SK-N-SH (cell line): ENCODE data around the gene ATP2B2. TPM values are rescaled to one million over a fixed set of nuclear protein-coding genes. Genes with fewer than 3 reads are reported as not detected.

Experiments used
- CTCF ChIA-PET: fragments of 300-600, 350-600 bp; formaldehyde crosslinking; extraction: SDS; loops from one replicate; lab custom pipeline; 2021; lab: Yijun Ruan, JAX
- POLR2A ChIA-PET: fragments of 350-600 bp; sonication (Branson Sonifier 250); formaldehyde crosslinking; extraction: SDS; loops from one replicate; lab custom pipeline; 2020; ENCODE audit warnings: antibody characterized with exemption, inconsistent platforms; lab: Yijun Ruan, JAX
- DNase-seq: peaks from one replicate; pipeline ENCODE4 v3.0.0; 2012
- H2AFZ ChIP-seq: fragments of 200-600 bp; sonication (generic); 2 replicates; pipeline ENCODE4 v1.8.1; 2016; ENCODE audit warnings: antibody characterized with exemption, mild to moderate bottlenecking, low read depth
- H3F3A ChIP-seq: fragments of 200-600 bp; sonication (generic); replicated peaks from 2 replicates; pipeline ENCODE3; 2016; ENCODE audit warnings: antibody characterized with exemption, mild to moderate bottlenecking; ENCODE audit not compliant: insufficient read depth
- H3K27ac ChIP-seq, 2 experiments: fragments of 200-500 bp in 1 of 2; fragments of 200-600 bp in 1 of 2; sonication (Bioruptor generic) in 1 of 2; sonication (generic), shearing (Covaris generic) in 1 of 2; 2 replicates each; pipeline versions ENCODE4 v1.5.1 to v1.6.1; 2014 to 2016; ENCODE audit warnings: low read depth in 2 of 2, inconsistent platforms in 1 of 2, low read length in 1 of 2, mild to moderate bottlenecking in 1 of 2, mixed read lengths in 1 of 2
- H3K27me3 ChIP-seq: fragments of 200-600 bp; sonication (generic), shearing (Covaris generic); 2 replicates; pipeline ENCODE4 v1.6.1; 2016; ENCODE audit warnings: mixed run types; ENCODE audit not compliant: insufficient read depth
- H3K36me3 ChIP-seq, 2 experiments: fragments of 200-500 bp in 1 of 2; fragments of 200-600 bp in 1 of 2; sonication (Bioruptor generic) in 1 of 2; sonication (generic) in 1 of 2; replicated peaks in 1 of 2; 2 replicates each; pipeline versions ENCODE3 to v1.5.1; 2014 to 2016; ENCODE audit warnings: low read length in 1 of 2, mild to moderate bottlenecking in 1 of 2; ENCODE audit not compliant: insufficient read depth in 2 of 2, control insufficient read depth in 1 of 2
- H3K4me1 ChIP-seq, 2 experiments: fragments of 200-500 bp in 1 of 2; fragments of 200-600 bp in 1 of 2; sonication (Bioruptor generic) in 1 of 2; sonication (generic), shearing (Covaris generic) in 1 of 2; 2 replicates each; pipeline versions ENCODE4 v1.5.1 to v1.6.1; 2014 to 2016; ENCODE audit warnings: low read depth in 1 of 2, low read length in 1 of 2, mixed run types in 1 of 2; ENCODE audit not compliant: insufficient read depth in 2 of 2, control insufficient read depth in 1 of 2
- H3K4me2 ChIP-seq: fragments of 200-600 bp; sonication (generic), shearing (Covaris generic); 2 replicates; pipeline ENCODE4 v1.6.1; 2017; ENCODE audit warnings: mixed run types
- H3K4me3 ChIP-seq, 2 experiments: fragments of 200-500 bp in 1 of 2; fragments of 200-600 bp in 1 of 2; sonication (Bioruptor generic) in 1 of 2; sonication (generic), shearing (Covaris generic) in 1 of 2; 2 replicates each; pipeline versions ENCODE4 v1.5.1 to v1.8.1; 2014 to 2016; ENCODE audit warnings: low read depth in 2 of 2, inconsistent platforms in 1 of 2, low read length in 1 of 2, mild to moderate bottlenecking in 1 of 2, mixed read lengths in 1 of 2, moderate library complexity in 1 of 2
- H3K79me2 ChIP-seq: fragments of 200-600 bp; sonication (generic); 2 replicates; pipeline ENCODE4 v1.8.1; 2017; ENCODE audit warnings: mild to moderate bottlenecking; ENCODE audit not compliant: insufficient read depth
- H3K9ac ChIP-seq: fragments of 200-600 bp; sonication (generic); 2 replicates; pipeline ENCODE4 v1.6.1; 2017; ENCODE audit warnings: mixed run types
- H3K9me2 ChIP-seq: fragments of 200-600 bp; sonication (generic); 2 replicates; pipeline ENCODE4 v1.6.1; 2017; ENCODE audit warnings: mixed run types
- H3K9me3 ChIP-seq: fragments of 200-600 bp; sonication (generic); 2 replicates; pipeline ENCODE4 v1.6.1; 2017; ENCODE audit warnings: mixed run types, mild to moderate bottlenecking, moderate library complexity
- H4K20me1 ChIP-seq: fragments of 200-600 bp; sonication (generic); 2 replicates; pipeline ENCODE4 v1.6.1; 2017; ENCODE audit warnings: mild to moderate bottlenecking, mixed run types; ENCODE audit not compliant: insufficient read depth
- EP300 ChIP-seq, 2 experiments: IDR thresholded peaks; 2 replicates each; pipeline versions ENCODE4 v1.4.0 to v1.6.1; 2012; ENCODE audit warnings: borderline replicate concordance in 1 of 2, low read depth in 1 of 2, low read length in 1 of 2
- EZH2phosphoT487 ChIP-seq: fragments of 200-600 bp; sonication (generic); IDR thresholded peaks from 2 replicates; pipeline ENCODE4 v1.6.1; 2017; ENCODE audit warnings: low read depth, mixed run types, mild to moderate bottlenecking, antibody characterized with exemption, moderate library complexity, borderline replicate concordance
- FOSL2 ChIP-seq: IDR thresholded peaks from 2 replicates; pipeline ENCODE4 v1.4.0; 2012; ENCODE audit warnings: low read depth, mild to moderate bottlenecking, moderate library complexity, borderline replicate concordance
- GABPA ChIP-seq: IDR thresholded peaks from 2 replicates; pipeline ENCODE4 v1.4.0; 2012; ENCODE audit warnings: low read depth, mild to moderate bottlenecking
- MEF2A ChIP-seq: IDR thresholded peaks from 2 replicates; pipeline ENCODE4 v1.4.0; 2012; ENCODE audit warnings: low read depth, borderline replicate concordance
- MXI1 ChIP-seq: IDR thresholded peaks from 2 replicates; pipeline ENCODE4 v1.6.1; 2012; ENCODE audit warnings: mild to moderate bottlenecking, low read depth, low read length, improper control_type of control experiment
- NRF1 ChIP-seq: IDR thresholded peaks from 2 replicates; pipeline ENCODE4 v1.6.1; 2012; ENCODE audit warnings: low read depth, mild to moderate bottlenecking, low read length
- RCOR1 ChIP-seq: fragments of 150-350 bp; IDR thresholded peaks from 2 replicates; pipeline ENCODE4 v1.6.1; 2017; ENCODE audit warnings: antibody characterized with exemption, low read length
- RFX5 ChIP-seq: IDR thresholded peaks from 2 replicates; pipeline ENCODE4 v1.6.1; 2012; ENCODE audit warnings: mild to moderate bottlenecking, improper control_type of control experiment, low read length
- SIN3A ChIP-seq: IDR thresholded peaks from 2 replicates; pipeline ENCODE4 v1.6.1; 2012; ENCODE audit warnings: low read depth, mild to moderate bottlenecking, low read length, moderate library complexity, borderline replicate concordance
- TAF1 ChIP-seq: IDR thresholded peaks from 2 replicates; pipeline ENCODE4 v1.6.1; 2012; ENCODE audit warnings: low read depth, mild to moderate bottlenecking, low read length, moderate library complexity, borderline replicate concordance
- TEAD4 ChIP-seq: IDR thresholded peaks from 2 replicates; pipeline ENCODE4 v1.4.0; 2012; ENCODE audit warnings: mild to moderate bottlenecking, borderline replicate concordance; ENCODE audit not compliant: insufficient read depth
- WGBS: methylation state at CpG from one replicate; pipeline ENCODE4 v1.1.6; 2017; ENCODE audit warnings: low lambda C conversion rate; 5-methylcytosine and 5-hydroxymethylcytosine counted together
- polyA plus RNA-seq, 3 experiments: library from polyadenylated mRNA; depleted of rRNA; stranded (reverse); fragments of >200 nt; gene quantifications; 2 replicates each; pipeline ENCODE4 v1.2.3, GENCODE V29; 2012
- TF ChIP-seq, protein P1 (sequence below): fragments of 150-350 bp; IDR thresholded peaks from 2 replicates; pipeline ENCODE4 v1.6.1; 2016; ENCODE audit warnings: mild to moderate bottlenecking, low read depth, low read length
- TF ChIP-seq, protein P2 (sequence below): IDR thresholded peaks from 2 replicates; pipeline ENCODE4 v1.4.0; 2012; ENCODE audit warnings: low read depth
- TF ChIP-seq, protein P3 (sequence below): IDR thresholded peaks from 2 replicates; pipeline ENCODE4; 2012

ATP2B2 gene
- polyA plus RNA-seq, 1 of the 3 experiments (the other 2 are of a cell fraction) = 0.15 TPM

DNA sequence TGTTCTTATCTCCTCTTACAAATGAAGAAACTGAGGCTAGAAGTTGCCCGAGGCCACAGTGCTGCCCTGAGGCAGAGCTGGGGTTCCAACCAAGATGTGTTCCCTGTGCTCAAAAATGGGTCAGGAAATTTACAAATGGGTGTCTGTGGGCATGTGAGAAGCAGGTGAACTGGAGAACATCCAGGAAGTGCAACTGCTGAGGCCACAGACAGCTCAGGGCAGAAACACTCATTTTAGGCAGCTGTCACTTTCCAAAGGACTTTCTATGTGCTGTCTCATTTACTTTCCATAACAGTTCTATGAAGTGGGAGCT lies 47.2 kb upstream of the ATP2B2 start:
- no peak overlapping the region for H2AFZ ChIP-seq
- no peaks in the 10 kb centered on the region for H4K20me1 ChIP-seq
- TF ChIP-seq MEF2A = no peak
- TF ChIP-seq RFX5 = no peak
- no peak for TF ChIP-seq TAF1
- TF ChIP-seq, protein P1, sequence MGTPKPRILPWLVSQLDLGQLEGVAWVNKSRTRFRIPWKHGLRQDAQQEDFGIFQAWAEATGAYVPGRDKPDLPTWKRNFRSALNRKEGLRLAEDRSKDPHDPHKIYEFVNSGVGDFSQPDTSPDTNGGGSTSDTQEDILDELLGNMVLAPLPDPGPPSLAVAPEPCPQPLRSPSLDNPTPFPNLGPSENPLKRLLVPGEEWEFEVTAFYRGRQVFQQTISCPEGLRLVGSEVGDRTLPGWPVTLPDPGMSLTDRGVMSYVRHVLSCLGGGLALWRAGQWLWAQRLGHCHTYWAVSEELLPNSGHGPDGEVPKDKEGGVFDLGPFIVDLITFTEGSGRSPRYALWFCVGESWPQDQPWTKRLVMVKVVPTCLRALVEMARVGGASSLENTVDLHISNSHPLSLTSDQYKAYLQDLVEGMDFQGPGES = no peak
- TF ChIP-seq, protein P2, sequence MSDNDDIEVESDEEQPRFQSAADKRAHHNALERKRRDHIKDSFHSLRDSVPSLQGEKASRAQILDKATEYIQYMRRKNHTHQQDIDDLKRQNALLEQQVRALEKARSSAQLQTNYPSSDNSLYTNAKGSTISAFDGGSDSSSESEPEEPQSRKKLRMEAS = no peak
- TF ChIP-seq TEAD4 = no peak
- TF ChIP-seq EP300 (IDR thresholded peaks at IDR 0.05; ENCODE audit: borderline replicate concordance in 1 of 2, low read depth in 1 of 2, low read length in 1 of 2) = no peak
- TF ChIP-seq GABPA = no peak
- peaks cover 0 to 5% of the 10 kb centered on the region in 2 experiments; a peak in 1 of 4 replicates for H3K4me1 ChIP-seq
- no peak overlapping the region for H3K9ac ChIP-seq
- no peak for DNase-seq
- no peaks in the 10 kb centered on the region for H3K9me2 ChIP-seq
- CTCF ChIA-PET = interaction anchor here (0.7 to 1.9 kb wide), 5 partner anchors 8 to 195 kb away, joined by 3 to 7 read pairs (median 4); no protein-coding TSS in a partner anchor
- no peaks in the 10 kb centered on the region for H3K79me2 ChIP-seq
- no peak overlapping the region for H3K4me3 ChIP-seq
- POLR2A ChIA-PET = no interaction called here
- 18% methylated on average over 1 of the region's 1 CpG for WGBS
- H3K27me3 ChIP-seq = no peaks in the 10 kb centered on the region
- no peaks in the 10 kb centered on the region for H3K36me3 ChIP-seq
- no peak overlapping the region for H3K27ac ChIP-seq
- H3K9me3 ChIP-seq = no peaks in the 10 kb centered on the region
- no peaks in the 10 kb centered on the region for H3F3A ChIP-seq
- H3K4me2 ChIP-seq = no peak overlapping the region

DNA sequence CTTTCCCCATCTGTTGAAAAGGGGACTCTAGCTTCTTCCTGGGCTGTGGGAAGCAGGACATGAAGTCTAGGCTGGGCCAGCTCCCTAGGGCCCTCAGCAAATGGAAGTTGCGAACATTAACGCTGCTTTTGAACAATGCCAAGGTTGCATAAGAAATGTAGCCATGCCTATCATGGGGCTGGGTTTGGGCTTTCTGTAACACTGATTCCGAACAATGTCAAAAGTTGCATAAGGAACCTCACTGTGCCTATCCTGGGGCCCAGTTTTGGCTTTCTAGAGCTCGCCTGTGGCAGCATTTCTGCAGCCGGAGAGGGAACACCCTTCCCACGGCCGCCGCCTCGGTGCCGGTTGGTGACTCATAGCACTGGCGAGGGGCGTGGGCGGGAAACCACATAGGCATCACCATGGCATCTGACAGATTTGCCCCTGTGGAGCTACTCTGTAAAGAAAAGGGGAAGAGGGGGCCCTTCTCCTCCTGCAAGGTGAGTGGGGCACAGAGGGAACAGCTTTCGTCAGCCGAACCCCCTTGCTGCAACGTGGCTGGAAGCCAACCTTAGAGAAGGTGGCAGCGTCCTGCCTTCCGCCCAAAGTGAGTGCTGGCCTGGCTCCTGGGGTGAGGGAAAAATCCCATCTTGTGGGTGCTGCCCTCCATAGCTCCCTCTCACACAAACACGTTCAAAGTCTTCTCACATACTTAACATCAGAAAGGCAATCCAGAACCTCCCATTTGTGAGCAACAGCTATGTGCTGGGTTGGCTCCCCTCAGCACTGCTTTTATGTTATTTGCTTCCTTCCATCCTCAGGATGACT lies 46.6 kb upstream of the ATP2B2 start:
- WGBS = 42% methylated on average over 8 of the region's 19 CpGs
- Histone ChIP-seq H4K20me1 (no peaks in the 10 kb centered on the region), H3K79me2 (no peaks in the 10 kb centered on the region), H2AFZ (no peak overlapping the region), H3K4me1 (peaks cover 0 to 5% of the 10 kb centered on the region in 2 experiments; a peak in 1 of 4 replicates), H3K9me3 (no peaks in the 10 kb centered on the region), H3F3A (no peaks in the 10 kb centered on the region), H3K4me2 (no peak overlapping the region), H3K4me3 (no peak overlapping the region), H3K27me3 (no peaks in the 10 kb centered on the region), H3K27ac (no peak overlapping the region), H3K9me2 (no peaks in the 10 kb centered on the region), H3K36me3 (no peaks in the 10 kb centered on the region), H3K9ac (no peak overlapping the region)
- DNase-seq = no peak
- no peak for TF ChIP-seq EZH2phosphoT487
- TF ChIP-seq, protein P3, sequence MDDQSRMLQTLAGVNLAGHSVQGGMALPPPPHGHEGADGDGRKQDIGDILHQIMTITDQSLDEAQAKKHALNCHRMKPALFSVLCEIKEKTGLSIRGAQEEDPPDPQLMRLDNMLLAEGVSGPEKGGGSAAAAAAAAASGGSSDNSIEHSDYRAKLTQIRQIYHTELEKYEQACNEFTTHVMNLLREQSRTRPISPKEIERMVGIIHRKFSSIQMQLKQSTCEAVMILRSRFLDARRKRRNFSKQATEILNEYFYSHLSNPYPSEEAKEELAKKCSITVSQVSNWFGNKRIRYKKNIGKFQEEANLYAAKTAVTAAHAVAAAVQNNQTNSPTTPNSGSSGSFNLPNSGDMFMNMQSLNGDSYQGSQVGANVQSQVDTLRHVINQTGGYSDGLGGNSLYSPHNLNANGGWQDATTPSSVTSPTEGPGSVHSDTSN = no peak
- TF ChIP-seq, protein P2 = no peak
- no peak for TF ChIP-seq RCOR1
- TF ChIP-seq MXI1 = no peak
- no peak for TF ChIP-seq FOSL2
- no peak for TF ChIP-seq TAF1
- no peak for TF ChIP-seq RFX5
- no peak for TF ChIP-seq SIN3A
- no peak for TF ChIP-seq NRF1
- ChIA-PET POLR2A (no interaction called here), CTCF (interaction anchor here (0.7 to 1.9 kb wide), 5 partner anchors 8 to 194 kb away, joined by 3 to 7 read pairs (median 4); no protein-coding TSS in a partner anchor)
